GM19193 (cell line): Measurements from ENCODE around the gene KLK1.

Source experiments
- POLR2A ChIP-seq: IDR thresholded peaks from 4 replicates; pipeline ENCODE4 v1.6.1; 2011; ENCODE audit not compliant: insufficient read depth, insufficient read length; ENCODE audit errors: extremely low read depth

The KLK1 gene

DNA sequence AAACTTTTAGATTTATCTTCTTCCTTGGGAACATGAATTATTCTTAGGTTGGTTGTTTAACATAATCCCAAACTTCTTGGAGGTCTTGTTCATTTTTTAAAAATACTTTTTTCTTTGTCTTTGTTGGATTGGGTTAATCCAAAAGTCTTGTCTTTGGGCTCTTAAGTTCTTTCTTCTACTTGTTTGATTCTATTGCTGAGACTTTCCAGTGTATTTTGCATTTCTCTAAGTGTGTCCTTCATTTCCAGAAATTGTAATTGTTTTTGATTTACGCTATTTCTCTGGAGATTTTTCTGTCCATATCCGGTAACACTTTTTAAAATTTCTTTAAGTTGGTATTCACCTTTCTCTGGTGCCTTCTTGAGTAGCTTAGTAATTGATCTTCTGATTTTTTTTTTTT lies 19.6 kb upstream of the KLK1 start:
- no peak for TF ChIP-seq POLR2A

DNA sequence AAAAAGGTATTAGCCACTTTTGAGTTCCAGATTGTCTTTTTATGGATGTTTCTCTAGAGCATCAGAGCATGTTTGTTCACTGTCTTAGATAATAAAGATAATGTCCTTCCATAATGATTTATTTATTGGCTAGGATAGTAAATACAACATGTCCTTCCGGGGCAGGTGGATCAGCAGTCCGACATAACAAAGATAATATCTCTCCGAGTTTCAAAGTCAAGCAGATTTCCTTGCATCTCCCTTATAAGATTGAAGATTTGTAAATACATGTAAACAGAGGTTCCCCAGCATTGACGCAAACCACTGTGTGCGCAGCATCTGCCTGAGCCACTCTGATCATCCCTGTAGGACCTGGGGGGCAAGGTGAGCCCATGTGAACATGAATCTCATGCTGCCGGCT lies 18.5 kb upstream of the KLK1 start:
- no peak for TF ChIP-seq POLR2A

DNA sequence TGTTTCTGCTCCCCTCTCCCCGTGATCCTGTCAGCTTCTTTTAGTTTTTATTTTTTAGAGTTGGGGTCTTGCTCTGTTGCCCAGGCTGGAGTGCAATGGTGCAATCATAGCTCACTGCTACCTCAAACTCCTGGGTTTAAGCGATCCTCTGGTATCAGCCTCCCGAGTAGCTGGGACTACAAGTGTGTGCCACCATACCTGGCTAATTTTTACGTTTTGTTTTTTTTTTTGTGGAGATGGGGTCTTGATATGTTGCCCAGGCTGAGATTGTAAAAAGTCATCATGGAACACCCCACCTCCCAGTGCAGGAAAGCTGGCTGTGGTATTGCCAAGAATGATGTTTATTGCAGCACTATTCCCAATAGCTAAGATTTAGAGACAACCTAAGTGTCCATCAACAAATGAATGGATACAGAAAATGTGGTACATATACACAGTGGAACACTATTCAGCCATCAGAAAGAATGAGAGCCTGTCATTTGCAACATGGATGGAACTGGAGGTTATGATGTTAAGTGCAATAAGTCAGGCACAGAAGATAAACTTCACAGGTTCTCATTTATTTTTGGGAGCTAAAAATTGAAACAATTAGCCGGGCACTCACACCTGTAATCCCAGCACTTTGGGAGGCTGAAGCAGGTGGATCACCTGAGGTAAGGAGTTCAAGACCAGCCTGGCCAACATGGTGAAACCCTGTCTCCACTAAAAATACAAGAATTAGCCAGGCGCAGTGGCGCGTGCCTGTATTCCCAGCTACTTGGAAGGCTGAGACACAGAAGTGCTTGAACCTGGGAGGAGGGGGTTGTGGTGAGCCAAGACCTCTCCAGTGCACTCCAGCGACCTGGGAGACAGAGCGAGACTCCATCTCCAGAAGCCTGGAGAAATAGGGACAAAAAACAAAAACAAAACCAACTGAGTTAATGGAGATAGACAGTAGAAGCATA lies 16.4 kb upstream of the KLK1 start:
- no peak for TF ChIP-seq POLR2A

DNA sequence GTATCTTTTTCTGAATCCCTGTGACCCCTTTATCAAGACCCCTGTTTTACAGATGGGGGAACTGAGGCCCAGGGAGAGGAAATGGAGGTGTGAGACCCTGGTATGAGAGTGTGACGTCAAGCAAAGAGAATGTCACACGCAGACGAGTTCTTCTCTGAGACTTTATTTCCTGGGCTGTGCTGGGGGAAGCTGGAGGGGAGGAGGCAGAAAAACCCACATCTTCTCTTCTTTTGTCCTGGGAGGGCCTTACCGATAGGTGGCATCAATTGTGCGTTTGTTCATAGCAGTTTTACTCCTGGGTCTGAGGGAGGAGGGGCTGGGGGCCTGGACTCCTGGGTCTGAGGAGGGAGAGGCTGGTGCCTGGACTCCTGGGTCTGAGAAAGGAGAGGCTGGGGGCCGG lies 14.7 kb upstream of the KLK1 start:
- no peak for TF ChIP-seq POLR2A

DNA sequence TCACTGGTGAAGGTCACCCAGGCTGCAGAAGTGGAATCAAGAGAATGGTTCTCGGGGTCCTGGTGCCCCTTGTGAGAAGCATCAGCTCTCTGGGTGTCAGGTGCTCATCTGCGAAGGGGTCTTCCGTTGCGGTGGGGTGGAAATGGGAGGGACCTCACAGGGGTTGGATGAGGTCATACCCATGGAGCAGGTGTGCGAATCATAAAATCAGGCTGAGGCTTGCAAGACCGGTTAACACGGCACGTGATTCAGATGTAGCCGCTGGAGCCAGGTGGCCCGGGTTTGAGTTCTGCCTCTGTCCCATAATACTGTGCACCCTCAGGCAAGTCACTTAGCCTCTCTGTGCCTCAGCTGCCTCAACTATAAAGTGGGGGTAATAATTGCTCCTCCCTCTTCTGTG lies 13.7 kb upstream of the KLK1 start:
- TF ChIP-seq POLR2A = no peak

DNA sequence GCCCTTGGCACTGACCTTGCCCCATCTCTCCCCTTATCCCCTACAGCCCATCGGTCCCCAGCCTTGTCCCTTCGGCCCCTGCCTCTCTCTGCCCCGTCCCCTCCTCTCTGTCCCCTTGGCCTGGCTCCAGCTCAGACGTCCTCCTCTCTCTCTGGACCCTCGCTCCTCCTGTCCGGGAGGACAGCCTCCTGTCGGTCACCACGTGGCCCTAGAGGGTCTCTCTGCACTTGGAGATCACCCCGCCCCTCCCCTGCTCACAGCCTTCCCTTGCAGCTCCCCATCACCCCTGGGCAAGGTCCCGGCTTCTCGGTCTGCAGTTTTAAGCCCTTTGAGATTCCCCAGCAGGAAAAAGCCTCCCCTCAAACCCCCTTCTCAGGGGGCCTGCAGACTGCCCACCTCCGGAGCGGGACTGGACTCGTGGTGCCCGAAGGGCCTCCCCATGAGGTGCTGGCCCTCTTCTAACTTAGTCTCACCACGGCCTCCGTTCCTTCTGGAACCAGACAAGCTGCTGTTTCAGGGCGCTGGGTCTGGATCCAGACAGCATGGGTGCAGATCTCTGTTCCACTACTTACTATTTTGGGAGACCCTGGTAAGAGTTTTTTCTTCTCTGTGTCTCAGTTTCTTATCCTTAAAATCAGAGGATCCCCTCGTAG lies 13.1 kb upstream of the KLK1 start:
- TF ChIP-seq POLR2A = no peak

DNA sequence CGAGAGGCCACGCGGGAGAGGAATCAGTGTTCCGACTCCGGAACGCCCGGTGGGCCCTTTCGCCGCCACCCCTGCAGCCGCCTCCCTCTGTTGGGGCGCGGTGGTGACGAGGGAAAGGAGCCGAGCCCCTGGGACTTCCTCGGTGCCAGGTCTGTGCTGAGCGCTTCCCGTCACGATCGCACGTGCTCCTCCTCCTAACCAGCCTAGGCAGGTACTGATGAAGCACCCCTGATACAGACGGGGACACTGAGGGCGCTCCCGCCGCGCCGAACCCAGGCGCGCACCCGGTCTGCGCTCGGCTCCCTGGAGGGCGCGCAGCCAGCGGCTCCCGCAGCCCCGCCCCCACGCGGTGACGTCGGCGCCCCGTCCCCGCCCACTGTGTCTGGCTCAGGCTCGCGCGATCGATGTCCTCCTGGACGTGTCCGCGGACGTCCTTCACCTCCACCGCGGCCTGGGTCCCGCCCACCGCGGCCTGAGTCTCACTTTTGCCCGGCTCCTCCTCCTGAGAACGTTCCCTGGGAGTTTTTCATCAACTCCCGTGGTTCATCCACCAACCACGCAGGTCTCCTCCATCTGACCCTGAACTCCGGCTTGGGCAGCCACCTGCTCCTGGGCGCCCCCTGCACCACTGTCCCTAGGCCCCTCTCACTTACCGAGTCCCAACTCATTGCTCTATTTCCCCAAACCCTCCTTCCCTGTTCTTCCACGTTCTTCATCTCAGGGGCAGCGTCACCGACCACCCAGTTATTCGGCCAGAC lies 12.4 kb upstream of the KLK1 start:
- TF ChIP-seq POLR2A = peak; percentile 63

DNA sequence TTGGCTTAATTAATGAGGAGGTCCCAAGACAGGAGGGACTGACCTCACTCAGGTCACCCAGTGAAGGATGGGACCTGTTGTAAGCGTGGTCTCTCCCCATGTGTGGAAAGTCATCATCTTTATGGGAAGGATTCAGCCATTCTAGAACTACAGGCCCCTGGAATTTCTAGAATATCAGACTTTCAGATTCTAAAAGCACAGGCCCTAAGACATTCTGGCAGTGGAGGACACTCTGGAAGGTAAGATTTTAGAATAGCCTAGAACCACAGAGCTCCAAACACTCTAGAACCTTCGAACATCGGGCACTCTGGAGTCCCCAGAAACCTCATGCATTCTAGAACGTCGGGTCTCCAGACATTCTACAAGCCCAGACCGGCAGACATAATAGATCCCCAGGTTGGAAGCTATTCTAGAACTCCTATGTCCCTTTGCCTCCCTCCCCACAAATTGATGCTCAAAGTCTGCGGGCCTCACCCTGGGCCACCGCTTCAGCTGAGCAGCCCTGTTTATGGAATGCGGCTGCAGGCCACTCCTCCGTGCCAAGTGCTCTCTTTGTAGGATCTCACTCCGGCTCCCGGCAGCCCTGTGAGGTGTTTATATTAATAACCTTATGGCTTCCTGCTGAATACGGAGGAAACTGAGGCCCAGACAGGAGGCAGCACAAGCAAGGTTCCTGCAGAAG lies 11.7 kb upstream of the KLK1 start:
- TF ChIP-seq POLR2A = no peak

DNA sequence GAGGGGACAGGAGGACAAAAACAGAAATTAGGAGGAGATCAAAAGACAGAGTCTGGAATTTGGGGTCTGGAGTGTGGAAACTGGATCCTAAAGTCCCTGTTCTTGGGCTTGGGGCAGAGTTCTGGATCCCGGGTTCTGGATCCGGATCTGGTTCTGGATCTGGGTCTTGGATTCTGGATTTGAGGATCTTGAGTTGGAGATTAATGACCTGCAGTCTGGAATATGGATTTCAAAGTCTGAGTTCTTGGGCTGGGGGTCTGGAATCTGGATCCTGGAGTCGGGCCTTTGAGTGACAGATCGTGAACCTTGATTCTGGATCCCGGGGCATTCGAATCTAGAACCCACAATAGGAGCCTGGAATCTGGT lies 10.2 kb upstream of the KLK1 start:
- TF ChIP-seq POLR2A = no peak

DNA sequence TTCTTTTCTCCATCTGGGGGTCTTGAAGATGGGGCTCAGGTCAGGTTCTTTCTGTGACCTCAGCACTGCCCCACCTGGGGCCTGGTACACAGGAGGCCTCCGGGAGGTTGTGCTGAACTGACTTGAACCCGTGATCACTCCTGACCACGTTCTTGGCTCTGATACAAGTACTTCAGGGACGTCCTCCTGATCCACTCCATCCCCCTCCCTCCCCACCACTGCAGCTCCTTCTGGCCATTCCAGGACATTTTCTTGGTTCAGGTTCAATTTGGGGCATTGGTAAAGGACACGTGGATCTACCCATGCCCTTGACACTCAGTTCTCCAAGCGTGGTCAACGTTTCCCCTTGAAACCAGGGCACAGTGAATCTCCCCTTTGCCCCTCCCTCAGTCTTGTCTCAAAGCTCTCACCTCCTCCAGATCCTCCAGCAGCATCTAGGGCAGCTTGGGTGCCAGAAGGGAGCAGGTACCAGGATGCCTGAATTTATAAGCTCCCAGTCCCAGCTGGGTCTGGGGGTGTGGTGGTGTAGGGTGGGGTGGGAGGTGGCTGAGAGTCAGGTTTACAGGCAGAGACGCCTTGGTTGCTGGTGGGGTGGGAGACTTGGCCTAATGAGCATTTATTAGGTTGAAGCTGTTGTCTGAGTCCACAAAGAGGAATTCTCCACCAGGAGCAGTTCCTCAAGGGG lies 9.7 kb upstream of the KLK1 start, which contains the start of gene KLK15:
Gene KLK15, minus strand, starts transcription at position 458 of the 685 bp plus-strand sequence. CDS start 2,082 bp downstream, outside the sequence.
- TF ChIP-seq POLR2A = no peak

DNA sequence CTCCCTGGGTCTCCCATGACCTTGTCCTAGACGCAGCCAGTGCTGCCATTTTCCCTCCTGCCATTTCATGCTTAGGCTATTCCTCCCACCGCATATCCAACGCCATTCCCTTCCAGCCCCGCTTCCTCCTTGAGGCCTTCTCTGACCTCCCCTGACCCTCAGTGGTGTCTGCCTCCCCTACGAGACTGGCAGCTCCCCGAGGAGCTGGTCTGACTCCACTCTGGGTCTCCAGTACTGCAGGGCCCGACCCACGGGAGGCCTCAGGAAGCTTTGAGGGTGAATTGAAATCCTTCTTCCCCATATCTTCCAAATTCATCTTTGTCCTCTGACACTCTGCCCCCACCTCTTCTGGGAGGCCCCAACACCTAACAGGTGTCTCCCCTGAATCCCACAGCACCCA lies 9.1 kb upstream of the KLK1 start:
- TF ChIP-seq POLR2A = no peak

DNA sequence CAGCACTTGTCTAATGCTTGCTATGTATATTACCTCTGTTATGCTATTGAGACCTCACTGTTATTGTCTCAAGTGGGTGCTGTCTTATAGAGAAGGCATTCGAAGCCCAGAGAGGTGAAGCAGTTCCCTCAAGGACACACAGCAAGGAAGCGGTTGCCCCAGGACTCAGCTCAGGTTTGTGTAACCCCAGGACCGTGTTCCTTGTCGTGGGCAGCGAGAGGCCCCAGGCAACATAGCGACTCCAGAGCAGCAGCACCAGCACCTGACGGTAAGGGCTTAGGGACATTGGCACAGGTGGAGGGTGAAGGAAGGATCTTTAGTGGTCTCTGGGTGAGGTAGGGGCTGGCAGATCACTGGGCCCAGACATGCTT lies 7.4 kb upstream of the KLK1 start:
- TF ChIP-seq POLR2A = no peak

DNA sequence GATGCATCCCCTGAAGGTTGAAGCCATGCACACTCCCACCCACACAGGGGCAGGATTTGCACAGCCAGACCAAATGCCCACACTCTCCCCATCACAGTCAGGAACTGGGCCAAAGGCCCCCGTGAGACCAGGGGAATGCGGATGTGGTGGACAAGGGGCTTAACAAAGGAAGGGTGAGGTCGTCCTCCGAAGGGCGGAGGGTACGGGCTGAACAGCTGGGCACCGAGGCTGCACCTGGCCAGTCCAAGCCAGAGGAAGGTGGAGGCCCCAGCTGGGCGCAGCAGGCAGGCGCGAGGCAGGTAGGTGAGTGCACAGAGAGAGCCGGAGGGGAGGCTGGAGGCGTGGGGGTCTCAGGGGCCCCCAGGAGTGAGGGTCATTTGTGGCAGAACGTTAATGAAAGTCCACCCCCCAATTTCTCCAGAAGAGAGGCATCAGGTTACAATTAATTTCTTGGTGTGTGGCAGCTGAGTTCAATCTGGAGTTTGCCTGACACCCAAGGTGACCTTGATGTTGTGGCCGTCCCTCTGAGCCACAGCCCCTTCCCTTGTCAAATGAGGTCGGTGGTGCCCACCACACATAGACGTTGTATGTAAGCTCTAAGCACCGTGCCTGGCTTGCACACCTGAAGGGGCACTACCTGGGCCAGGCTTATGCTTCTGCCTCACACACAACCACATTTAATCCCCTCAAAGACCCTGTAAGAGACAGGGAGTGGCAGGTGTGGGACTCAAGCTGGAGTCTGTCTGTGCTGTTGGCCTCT lies 6.9 kb upstream of the KLK1 start:
- TF ChIP-seq POLR2A = no peak

DNA sequence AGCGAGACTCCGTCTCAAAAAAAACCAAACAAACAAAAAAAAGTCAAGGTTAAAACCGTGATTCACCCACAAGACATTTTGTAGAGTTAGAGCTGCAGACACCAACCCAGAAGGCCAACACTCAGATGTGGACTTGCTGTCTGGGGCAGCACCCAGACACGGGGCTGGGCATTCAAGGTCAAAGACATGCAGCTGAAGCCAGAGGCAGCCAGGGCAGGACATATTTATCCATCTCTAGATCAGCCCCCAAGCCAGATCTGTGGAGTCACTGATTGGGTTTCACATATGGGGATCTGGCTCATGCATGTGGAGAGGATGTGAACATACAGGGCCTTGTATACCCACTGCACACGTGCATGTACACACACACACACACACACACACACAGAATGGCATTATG lies 6.2 kb upstream of the KLK1 start:
- TF ChIP-seq POLR2A = no peak

DNA sequence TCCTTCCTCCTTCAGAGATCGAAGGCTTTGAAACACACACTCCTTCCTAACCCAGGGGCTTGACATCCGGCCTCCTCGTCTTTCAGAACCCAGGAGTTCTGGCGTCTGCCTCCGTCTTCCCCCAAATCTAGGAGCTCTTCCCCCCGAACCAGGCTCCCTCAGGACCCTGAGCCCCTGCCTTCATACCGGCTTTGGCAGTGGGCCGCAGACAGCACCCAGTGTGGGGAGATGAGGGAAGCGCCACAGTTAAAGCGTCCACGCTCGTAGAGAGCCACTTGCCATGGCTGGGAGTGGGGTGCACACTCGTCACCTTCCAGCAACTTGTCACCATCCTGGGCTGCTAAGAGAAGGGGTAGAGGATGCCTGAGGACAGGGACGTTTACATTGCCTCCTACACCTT lies 3.9 kb upstream of the KLK1 start:
- no peak for TF ChIP-seq POLR2A
